Thyroid gland (tissue), 4 donors: ENCODE measurements around the gene NTMT2.

Experiments
- POLR2A ChIP-seq, 2 donors: fragments of 450-650 bp; IDR thresholded peaks; one replicate each; pipeline ENCODE4 v1.6.1; 2017; ENCODE audit warnings: antibody characterized with exemption in 2 of 2, mild to moderate bottlenecking in 2 of 2, moderate library complexity in 1 of 2
- TF ChIP-seq, protein P1 (sequence below), 6 experiments: fragments of 200-600 bp in 3 of 6; fragments of 450-650 bp in 3 of 6; sonication (generic) in 3 of 6; IDR thresholded peaks; one replicate each; pipeline ENCODE4 v1.5.1; 2016 to 2019; ENCODE audit warnings: antibody characterized with exemption in 6 of 6, mild to moderate bottlenecking in 2 of 6, inconsistent platforms in 1 of 6, moderate library complexity in 1 of 6

GRCh38 chr1:170162459-170163246 lies 16.9 kb downstream of the NTMT2 start:
- TF ChIP-seq, protein P1, sequence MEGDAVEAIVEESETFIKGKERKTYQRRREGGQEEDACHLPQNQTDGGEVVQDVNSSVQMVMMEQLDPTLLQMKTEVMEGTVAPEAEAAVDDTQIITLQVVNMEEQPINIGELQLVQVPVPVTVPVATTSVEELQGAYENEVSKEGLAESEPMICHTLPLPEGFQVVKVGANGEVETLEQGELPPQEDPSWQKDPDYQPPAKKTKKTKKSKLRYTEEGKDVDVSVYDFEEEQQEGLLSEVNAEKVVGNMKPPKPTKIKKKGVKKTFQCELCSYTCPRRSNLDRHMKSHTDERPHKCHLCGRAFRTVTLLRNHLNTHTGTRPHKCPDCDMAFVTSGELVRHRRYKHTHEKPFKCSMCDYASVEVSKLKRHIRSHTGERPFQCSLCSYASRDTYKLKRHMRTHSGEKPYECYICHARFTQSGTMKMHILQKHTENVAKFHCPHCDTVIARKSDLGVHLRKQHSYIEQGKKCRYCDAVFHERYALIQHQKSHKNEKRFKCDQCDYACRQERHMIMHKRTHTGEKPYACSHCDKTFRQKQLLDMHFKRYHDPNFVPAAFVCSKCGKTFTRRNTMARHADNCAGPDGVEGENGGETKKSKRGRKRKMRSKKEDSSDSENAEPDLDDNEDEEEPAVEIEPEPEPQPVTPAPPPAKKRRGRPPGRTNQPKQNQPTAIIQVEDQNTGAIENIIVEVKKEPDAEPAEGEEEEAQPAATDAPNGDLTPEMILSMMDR (IDR thresholded peaks at IDR 0.05), result no peak
- no peak for TF ChIP-seq POLR2A (IDR thresholded peaks at IDR 0.05)
